ENCODE measurements around the gene LHB.
"Not testable (repeated sequence)": the region's sequence is repeated elsewhere in the genome, so short reads cannot be mapped to it uniquely, and the experiment has no call there.

LHB gene

GRCh38 chr19:49017041-49017665 is at the start of gene LHB:
TSS of gene LHB (minus strand) at chr19:49017091. CDS start at chr19:49017081, 10 bp downstream.
- DNase-seq, result no peak

DNA sequence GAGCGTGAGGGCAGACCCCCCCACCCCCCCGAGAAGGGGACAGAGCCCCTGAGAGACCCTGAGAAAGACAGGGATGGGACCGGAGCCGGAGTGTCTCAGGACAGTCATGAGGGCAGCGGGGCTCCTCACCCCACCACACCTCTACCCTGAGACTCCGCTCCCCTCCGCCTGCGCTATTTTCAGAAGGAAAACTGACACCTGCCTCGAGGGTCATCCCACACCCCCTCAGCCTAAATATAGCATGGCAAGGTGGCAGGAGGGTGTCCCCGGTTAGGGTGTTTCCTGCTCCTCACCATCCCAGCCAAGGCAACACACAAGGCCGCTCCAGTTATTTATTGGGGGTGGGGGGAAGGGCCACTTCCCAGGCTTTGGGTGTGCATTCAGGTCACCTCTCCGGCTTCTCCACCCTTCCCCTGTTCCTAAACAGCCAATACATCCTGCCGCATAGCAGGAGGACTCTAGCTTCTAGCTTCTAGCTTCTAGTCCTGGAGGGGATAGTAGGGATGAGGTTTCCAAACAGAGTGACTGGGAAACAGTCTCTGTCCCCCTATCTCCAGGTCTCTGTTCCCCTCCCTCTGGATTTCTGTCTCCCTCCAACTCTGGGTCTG is 49.1 kb upstream of the LHB start:
- no peak for DNase-seq

GRCh38 chr19:49064768-49065611 is 48.1 kb upstream of the LHB start, which contains the start of gene NTF4:
TSS of gene NTF4 (minus strand) at chr19:49064818. CDS start at chr19:49061997, 2,821 bp downstream.
- no peak for DNase-seq

- no peak for DNase-seq
Observed at GRCh38 chr19:49064029-49064629, 47.2 kb upstream of the LHB start.

DNA sequence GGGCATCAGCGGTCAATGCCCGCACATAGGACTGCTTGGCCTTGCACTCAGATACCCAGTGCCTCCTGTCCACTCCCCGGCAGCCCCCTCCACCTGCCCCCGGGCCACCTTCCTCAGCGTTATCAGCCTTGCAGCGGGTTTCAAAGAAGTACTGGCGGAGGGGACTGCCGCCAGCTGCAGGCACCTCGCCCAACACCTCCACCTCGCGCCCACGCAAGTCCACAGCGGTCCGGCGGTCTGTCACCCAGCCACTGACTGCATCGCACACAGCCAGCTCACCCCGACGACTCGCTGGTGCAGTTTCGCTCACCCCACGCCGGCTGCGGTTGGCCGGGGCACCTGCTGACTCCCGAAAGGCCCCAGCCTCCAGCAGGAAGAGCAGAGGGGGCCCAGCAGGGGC is 44.6 kb upstream of the LHB start:
- DNase-seq, result no peak

GRCh38 chr19:49061000-49061399 is 44.1 kb upstream of the LHB start:
- DNase-seq, result no peak

DNA sequence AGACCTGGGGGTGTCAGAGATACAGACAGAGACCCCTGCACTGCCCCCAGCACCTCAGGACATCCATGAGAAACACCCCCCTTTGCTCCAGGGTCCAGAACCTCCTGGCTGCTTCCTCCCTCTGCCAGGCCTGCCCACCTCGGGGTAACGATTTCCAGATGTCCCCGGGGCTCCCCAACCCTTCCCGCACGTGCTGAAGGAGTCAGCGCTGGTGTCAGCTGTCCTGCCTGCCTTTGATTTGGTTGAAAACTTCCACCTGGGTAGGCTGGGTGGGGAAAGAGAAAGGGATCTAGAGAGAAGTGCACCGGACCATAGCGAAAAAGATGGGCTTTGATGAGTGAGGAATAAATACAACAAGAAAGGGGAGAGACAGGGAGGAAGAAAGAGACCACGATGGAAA is 42.2 kb upstream of the LHB start:
- DNase-seq, result no peak

- DNase-seq, result no peak
Observed at GRCh38 chr19:49058562-49058961, 41.7 kb upstream of the LHB start.

- no peak for DNase-seq
Observed at GRCh38 chr19:49057636-49058234, 40.8 kb upstream of the LHB start, which contains the start of gene CGB7. TSS of gene CGB7 (minus strand) at chr19:49057749. CDS start at chr19:49055375, 2,374 bp downstream.

DNA sequence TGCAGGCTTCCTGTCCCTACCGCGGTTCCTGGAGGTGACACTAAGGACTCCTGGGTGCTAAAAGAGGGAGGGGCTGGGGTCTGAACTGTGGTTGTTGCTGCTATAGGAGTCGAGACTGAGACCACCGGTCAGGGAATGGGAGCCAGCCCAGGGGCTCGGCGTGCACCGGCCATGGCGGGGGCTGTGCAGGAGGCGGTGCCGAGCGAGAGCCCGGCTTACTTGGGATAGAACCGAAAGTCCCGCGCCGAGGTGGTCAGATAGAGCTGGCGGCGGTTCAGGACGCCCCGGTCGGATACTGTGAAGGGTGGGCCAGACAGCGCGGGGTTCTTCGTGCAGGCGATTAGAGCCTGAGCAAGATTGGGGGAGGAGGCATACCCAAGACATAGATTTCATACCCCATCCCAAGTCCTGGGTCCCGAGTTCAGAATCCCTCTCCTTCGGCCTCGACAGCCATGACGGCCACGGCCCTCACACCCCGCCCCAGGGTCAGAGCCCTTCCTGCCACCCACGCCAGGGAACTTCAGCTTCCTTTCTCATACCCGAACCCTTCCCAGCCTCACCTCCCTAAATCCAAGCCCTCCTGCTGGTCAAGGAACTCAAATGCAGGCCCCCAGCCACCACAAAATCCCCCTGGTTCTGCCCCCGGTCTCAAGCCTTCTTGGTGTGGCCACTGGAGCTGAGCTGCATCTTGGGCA is 40.2 kb upstream of the LHB start:
- DNase-seq, result not testable (repeated sequence)

DNA sequence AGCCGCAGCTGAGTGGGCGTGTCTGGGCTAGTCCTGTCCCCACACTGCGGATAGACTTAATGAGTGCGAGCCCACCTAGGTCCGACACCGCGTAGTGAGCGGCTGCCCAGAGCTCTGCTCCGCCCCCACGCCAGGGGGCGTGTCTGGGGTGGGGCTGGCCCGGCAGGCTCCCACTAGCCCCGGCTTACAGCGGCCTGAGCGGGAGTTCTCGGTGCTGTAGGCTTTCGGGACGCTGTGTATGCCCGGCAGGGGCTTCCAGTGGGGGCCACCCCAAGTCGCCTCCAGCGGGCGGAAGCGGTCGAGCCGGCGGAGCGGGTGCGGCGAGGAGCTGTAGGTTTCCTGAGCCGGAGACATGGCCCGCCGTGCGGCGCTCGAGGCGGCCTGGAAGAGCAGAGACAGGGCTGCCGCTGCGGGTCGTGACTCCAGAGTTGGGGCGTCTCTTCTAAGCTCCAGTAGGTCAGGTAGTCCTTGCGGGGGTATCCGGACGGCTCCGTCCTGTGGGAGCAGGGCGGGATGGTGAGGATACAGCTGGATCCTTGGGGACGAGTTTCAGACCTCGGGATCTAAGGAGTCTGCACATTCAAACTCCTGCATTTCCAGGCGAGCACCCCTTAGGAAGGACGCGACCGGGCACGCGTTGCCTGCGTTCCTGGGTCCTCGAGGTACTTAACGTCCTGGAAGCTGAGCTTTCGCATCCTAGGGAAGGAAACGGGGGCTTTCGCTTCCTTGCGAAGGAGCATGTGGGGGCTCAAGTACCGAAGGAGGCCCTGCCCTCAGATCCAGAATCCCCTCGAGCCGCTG is 39.4 kb upstream of the LHB start:
- DNase-seq, result no peak

DNA sequence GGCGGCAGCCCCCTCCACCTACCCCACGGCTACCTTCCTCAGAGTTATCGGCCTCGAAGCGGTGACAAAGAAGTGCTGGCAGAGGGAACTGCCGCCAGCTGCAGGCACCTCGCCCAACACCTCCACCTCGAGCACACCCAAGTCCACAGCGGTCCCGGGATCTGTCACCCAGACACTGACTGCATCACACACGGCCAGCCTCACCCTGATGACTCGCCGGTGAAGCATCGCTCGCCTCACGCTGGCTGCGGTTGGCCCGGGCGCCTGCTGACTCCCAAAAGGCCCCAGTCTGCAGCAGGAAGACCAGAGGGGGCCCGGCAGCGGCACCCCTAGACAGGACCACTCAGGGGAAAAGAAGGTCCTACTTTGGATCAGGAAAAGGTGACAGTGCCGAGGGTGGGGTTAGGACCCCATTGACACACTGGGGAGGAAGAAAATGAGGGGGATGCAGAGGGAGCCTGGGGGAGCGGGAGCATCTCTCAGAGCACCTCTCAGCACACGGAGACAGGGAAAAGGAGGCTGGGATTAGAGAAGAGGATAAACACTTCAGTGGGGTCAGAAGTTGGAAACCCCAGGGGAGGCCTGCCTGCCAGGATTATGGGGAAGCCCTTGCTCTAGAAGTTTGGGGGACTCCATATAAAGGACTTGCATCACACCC is 33.6 kb upstream of the LHB start:
- DNase-seq, result not testable (repeated sequence)

- not testable (repeated sequence) for DNase-seq
Observed at GRCh38 chr19:49049834-49050233, 32.9 kb upstream of the LHB start.

- DNase-seq, result not testable (repeated sequence)
Observed at GRCh38 chr19:49049011-49049410, 32.1 kb upstream of the LHB start, which contains the start of gene CGB8. TSS of gene CGB8 (minus strand) at chr19:49049111. CDS start at chr19:49048739, 372 bp downstream.

- DNase-seq, result not testable (repeated sequence)
Observed at GRCh38 chr19:49043548-49043947, 26.7 kb upstream of the LHB start, which contains the start of gene CGB5. TSS of gene CGB5 (plus strand) at chr19:49043848. CDS start at chr19:49044210, 362 bp downstream.

DNA sequence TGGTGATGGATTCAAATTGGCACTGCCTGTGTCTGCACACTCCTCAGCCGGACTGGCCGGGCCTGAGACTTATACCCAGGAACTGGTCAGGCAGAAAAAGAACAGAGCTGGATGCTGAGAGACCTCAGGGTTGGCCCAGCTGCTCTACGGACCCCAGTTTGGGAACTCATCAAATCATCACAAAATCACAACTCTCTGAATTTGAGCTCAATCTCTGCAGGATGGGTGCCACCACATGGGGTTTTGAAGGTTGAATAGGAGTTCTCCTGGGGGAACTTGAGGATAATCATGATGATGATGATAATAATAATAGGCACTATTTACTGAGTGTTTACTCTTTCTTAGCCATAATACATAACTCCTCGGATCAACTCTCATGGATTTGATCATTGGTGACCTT is 25.8 kb upstream of the LHB start:
- not testable (repeated sequence) for DNase-seq

DNA sequence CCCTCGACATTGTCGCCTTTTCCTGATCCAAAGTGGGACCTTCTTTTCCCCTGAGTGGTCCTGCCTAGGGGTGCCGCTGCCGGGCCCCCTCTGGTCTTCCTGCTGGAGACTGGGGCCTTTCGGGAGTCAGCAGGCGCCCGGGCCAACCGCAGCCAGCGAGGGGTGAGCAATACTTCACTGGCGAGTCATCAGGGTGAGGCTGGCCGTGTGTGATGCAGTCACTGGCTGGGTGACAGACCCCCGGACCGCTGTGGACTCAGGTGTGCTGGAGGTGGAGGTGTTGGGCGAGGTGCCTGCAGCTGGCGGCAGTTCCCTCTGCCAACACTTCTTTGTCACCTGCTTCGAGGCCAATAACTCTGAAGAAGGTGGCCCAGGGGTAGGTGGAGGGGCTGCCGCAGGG is 25.3 kb upstream of the LHB start:
- DNase-seq, result no peak

DNA sequence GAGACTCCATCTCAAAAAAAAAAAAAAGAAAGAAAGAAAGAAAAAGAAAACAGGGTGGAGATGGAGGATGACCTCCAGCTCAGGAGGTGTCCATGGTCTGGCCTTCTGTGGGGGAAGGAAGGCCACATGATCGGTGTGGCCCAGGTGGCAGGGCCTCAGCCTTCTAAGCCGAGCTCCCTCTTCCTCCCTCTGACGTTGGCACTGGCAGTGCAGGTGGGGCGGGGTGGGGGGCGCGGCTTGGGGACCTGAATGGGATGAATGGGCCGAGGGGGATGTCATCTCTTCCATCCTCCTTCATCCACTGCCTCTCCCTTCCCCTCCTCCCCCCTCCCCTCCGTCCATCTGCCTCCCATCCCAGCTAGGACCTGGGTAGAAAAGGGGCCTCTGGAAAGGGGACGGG is 22.8 kb upstream of the LHB start:
- DNase-seq, result not testable (repeated sequence)

GRCh38 chr19:49038557-49039276 is 21.8 kb upstream of the LHB start:
- not testable (repeated sequence) for DNase-seq

DNA sequence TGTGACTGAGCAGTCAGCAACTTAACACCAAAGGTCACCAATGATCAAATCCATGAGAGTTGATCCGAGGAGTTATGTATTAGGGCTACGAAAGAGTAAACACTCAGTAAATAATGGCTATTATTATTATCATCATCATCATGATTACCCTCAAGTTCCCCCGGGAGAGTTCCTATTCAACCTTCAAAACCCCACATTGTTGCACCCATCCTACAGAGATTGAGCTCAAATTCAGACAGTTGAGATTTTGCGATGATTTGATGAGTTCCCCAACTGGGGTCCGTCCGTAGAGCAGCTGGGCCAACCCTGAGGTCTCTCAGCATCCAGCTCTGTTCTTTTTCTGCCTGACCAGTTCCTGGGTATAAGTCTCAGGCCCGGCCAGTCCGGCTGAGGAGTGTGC is 21.2 kb upstream of the LHB start:
- not testable (repeated sequence) for DNase-seq
